CD4-positive, alpha-beta T cell treated with Interleukin-15 for 1 hour (primary cell): ENCODE measurements around the gene COPS8.

Experiments
- DNase-seq: peaks from one replicate; pipeline ENCODE4 v3.0.0-alpha.2; 2020

Gene COPS8

GRCh38 chr2:237065071-237065377 is 20.7 kb upstream of the COPS8 start:
- no peak for DNase-seq

GRCh38 chr2:237066396-237066795 is 19.3 kb upstream of the COPS8 start:
- DNase-seq = no peak

GRCh38 chr2:237068005-237068576 is 17.6 kb upstream of the COPS8 start:
- DNase-seq = no peak

- DNase-seq = peak; percentile 39
Measured at GRCh38 chr2:237072067-237072931, 13.4 kb upstream of the COPS8 start.

GRCh38 chr2:237073552-237073951 is 12.1 kb upstream of the COPS8 start:
- no peak for DNase-seq

GRCh38 chr2:237074211-237074993 is 11.3 kb upstream of the COPS8 start:
- DNase-seq = no peak

GRCh38 chr2:237075749-237076599 is 9.7 kb upstream of the COPS8 start:
- DNase-seq = no peak

GRCh38 chr2:237081596-237081995 is 4.1 kb upstream of the COPS8 start:
- no peak for DNase-seq

GRCh38 chr2:237083026-237083425 is 2.7 kb upstream of the COPS8 start:
- DNase-seq = no peak

GRCh38 chr2:237084444-237084843 is 1.2 kb upstream of the COPS8 start:
- DNase-seq = no peak

GRCh38 chr2:237090906-237091305 is 5.2 kb downstream of the COPS8 start:
- no peak for DNase-seq

GRCh38 chr2:237091779-237092436 is 6.2 kb downstream of the COPS8 start:
- DNase-seq = no peak

- DNase-seq = no peak
Measured at GRCh38 chr2:237092506-237092905, 6.8 kb downstream of the COPS8 start.

- no peak for DNase-seq
Measured at GRCh38 chr2:237092920-237093781, 7.5 kb downstream of the COPS8 start.

GRCh38 chr2:237096201-237096600 is 10.5 kb downstream of the COPS8 start:
- DNase-seq = no peak

GRCh38 chr2:237096911-237097310 is 11.2 kb downstream of the COPS8 start:
- no peak for DNase-seq

- no peak for DNase-seq
Measured at GRCh38 chr2:237097326-237097910, 11.7 kb downstream of the COPS8 start.

- no peak for DNase-seq
Measured at GRCh38 chr2:237097911-237098702, 12.4 kb downstream of the COPS8 start.

GRCh38 chr2:237099804-237100203 is 14.1 kb downstream of the COPS8 start:
- no peak for DNase-seq
